Endothelial cell of umbilical vein (primary cell): ENCODE data around the gene LRRC41.

Source experiments
- CTCF ChIP-seq, 2 donors: IDR thresholded peaks; 1 replicate in 1 of 2; 2 replicates in 1 of 2; pipeline ENCODE4 v1.5.1; 2011; ENCODE audit warnings: low read length in 2 of 2, mild to moderate bottlenecking in 2 of 2, moderate library complexity in 2 of 2, control low read depth in 1 of 2, inconsistent platforms in 1 of 2, low read depth in 1 of 2; ENCODE audit not compliant: insufficient read depth in 1 of 2; ENCODE audit errors: extremely low read depth in 1 of 2
- EZH2 ChIP-seq: IDR thresholded peaks from 2 replicates; pipeline ENCODE4 v1.6.1; 2012; ENCODE audit warnings: borderline replicate concordance, low read depth, mild to moderate bottlenecking, moderate library complexity, low read length, inconsistent platforms; ENCODE audit not compliant: severe bottlenecking
- MYC ChIP-seq: IDR thresholded peaks from one replicate; pipeline ENCODE4 v1.6.1; 2011; ENCODE audit warnings: mild to moderate bottlenecking, low read depth, low read length
- POLR2A ChIP-seq: IDR thresholded peaks from 2 replicates; pipeline ENCODE4 v1.6.1; 2012; ENCODE audit warnings: low read depth, mild to moderate bottlenecking, control low read depth, low read length
- POLR2AphosphoS5 ChIP-seq: IDR thresholded peaks from 2 replicates; pipeline ENCODE4 v1.6.1; 2012; ENCODE audit warnings: low read depth, mild to moderate bottlenecking, control low read depth, low read length, moderate library complexity; ENCODE audit not compliant: insufficient read depth

- TF ChIP-seq CTCF (IDR thresholded peaks at IDR 0.05; ENCODE audit: extremely low read depth in 1 of 2, insufficient read depth in 1 of 2, low read depth in 1 of 2, low read length in 2 of 2) (no peak), POLR2A (no peak), MYC (no peak), EZH2 (no peak), POLR2AphosphoS5 (no peak)
These were observed 19.4 kb downstream of the LRRC41 start for GRCh38 chr1:46284058-46284457.
